ENCODE measurements around the gene EDNRA.

EDNRA gene

GRCh38 chr4:147542229-147542990, 61.5 kb downstream of the EDNRA start:
- no peak for DNase-seq

- DNase-seq: no peak
These were observed 62.1 kb downstream of the EDNRA start for GRCh38 chr4:147543034-147543433.

GRCh38 chr4:147546349-147546748, 65.5 kb downstream of the EDNRA start:
- no peak for DNase-seq

GRCh38 chr4:147547314-147548056, 66.6 kb downstream of the EDNRA start:
- no peak for DNase-seq

GRCh38 chr4:147548256-147548655, 67.4 kb downstream of the EDNRA start:
- DNase-seq: no peak

- DNase-seq: no peak
These were observed 69.8 kb downstream of the EDNRA start for GRCh38 chr4:147550626-147551246.

- no peak for DNase-seq
These were observed 79.7 kb downstream of the EDNRA start for GRCh38 chr4:147560625-147561024.

- no peak for DNase-seq
These were observed 85.9 kb downstream of the EDNRA start for GRCh38 chr4:147566762-147567161.

GRCh38 chr4:147567276-147567675, 86.4 kb downstream of the EDNRA start:
- DNase-seq: no peak

GRCh38 chr4:147570616-147571015, 89.7 kb downstream of the EDNRA start:
- DNase-seq: no peak

- DNase-seq: no peak
These were observed 90.3 kb downstream of the EDNRA start for GRCh38 chr4:147571036-147571770.

- DNase-seq: no peak
These were observed 95.2 kb downstream of the EDNRA start for GRCh38 chr4:147576084-147576483.

- no peak for DNase-seq
These were observed 97.2 kb downstream of the EDNRA start for GRCh38 chr4:147578051-147578476.

GRCh38 chr4:147578593-147578992, 97.7 kb downstream of the EDNRA start:
- no peak for DNase-seq

GRCh38 chr4:147580396-147580795, 99.5 kb downstream of the EDNRA start:
- no peak for DNase-seq

GRCh38 chr4:147581606-147582350, 100.9 kb downstream of the EDNRA start:
- no peak for DNase-seq

GRCh38 chr4:147582386-147583060, 101.6 kb downstream of the EDNRA start:
- DNase-seq: no peak

GRCh38 chr4:147583876-147584275, 103.0 kb downstream of the EDNRA start:
- DNase-seq: no peak

- no peak for DNase-seq
These were observed 105.1 kb downstream of the EDNRA start for GRCh38 chr4:147586032-147586431.

- DNase-seq: no peak
These were observed 105.7 kb downstream of the EDNRA start for GRCh38 chr4:147586637-147587036.

GRCh38 chr4:147587041-147587440, 106.1 kb downstream of the EDNRA start:
- DNase-seq: no peak

GRCh38 chr4:147589586-147589985, 108.7 kb downstream of the EDNRA start:
- no peak for DNase-seq
